DMS 273 treated with DMSO at 0.1 percent for 48 hours (cell line): Measurements from ENCODE around the gene PTGER3.
"Not testable (repeated sequence)": the region's sequence is repeated elsewhere in the genome, so short reads cannot be mapped to it uniquely, and the experiment has no call there.

Experiments used
- DNase-seq: peaks from one replicate; lab custom pipeline; 2025; lab: John Stamatoyannopoulos, UW

PTGER3 gene

GRCh38 chr1:71002709-71003475, 44.7 kb downstream of the PTGER3 start:
- no peak for DNase-seq

- DNase-seq = no peak
Measured at GRCh38 chr1:71001624-71002023, 46.0 kb downstream of the PTGER3 start.

DNA sequence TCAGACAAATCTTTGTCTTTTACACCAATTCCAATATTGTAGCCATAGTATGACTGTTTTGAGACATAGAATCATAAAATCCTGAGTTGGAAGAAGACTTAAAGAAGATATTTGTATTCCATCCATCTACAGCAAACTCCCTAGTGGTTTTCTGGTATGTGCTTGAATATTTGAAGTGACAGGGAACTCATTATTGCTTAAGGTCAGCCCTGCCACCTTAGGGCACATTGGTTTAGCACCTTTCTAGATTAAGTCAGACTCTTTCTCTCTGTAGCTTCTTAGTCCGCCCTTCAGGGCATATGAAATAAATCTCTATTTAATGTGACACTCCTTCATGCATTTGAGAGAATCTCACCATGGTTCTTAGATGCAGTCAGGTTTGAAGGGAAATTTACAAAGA, 49.8 kb downstream of the PTGER3 start:
- DNase-seq = no peak

GRCh38 chr1:70994753-70995268, 52.8 kb downstream of the PTGER3 start:
- DNase-seq = no peak

- no peak for DNase-seq
Measured at GRCh38 chr1:70993798-70994197, 53.8 kb downstream of the PTGER3 start.

GRCh38 chr1:70992521-70992920, 55.1 kb downstream of the PTGER3 start:
- DNase-seq = no peak

DNA sequence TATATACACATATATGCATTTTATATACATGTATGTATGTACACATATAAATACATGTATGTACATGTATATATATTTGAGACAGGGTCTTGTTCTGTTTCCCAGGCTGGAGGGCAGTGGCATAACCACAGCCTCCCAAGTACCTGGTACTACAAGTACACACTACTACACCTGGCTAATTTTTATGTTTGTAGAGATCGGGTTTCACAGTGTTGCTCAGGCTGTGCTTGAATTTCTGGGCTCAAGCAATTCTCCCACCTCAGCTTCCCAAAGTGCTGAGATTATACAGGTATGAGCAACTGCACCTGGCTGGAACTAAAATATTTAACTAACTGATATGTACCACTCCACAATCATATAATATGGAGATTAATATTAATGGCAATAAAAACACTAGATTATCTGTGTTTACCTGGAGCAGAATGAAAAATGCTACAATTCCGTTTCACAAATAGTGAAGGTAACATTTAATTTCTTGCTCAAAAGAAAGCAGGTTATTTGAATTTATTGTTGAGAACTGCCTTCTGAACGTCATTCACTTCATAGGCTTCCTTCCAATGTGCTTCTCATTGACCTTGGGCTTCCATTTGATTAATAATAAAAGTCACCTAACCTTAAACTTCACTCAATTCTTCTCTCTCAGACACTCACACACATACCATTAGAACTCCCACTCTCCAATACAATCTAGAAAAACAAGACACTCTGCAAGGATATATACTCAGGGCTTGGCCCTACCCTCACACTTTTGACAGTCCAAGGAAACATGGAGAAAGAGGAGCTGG, 57.0 kb downstream of the PTGER3 start:
- no peak for DNase-seq

DNA sequence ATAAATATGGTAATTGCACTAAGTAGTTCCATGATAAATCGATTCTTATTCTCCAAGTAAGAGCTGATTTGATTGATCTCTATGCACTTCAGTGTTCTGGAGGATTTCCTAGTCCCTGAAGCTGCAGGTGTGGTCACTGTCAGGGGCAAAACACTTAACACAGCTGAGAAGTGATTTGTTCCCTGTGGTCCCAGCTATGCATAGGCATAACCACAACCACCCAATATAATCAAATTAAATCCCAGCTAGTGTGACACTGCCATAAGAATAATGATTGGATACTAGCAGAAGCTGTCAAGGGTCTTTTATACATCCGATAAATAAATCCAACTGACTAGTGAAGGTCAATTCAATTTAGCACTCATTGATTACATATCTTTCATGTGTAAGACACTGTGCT, 60.1 kb downstream of the PTGER3 start:
- DNase-seq = no peak

GRCh38 chr1:70985776-70986225, 61.8 kb downstream of the PTGER3 start:
- DNase-seq = not testable (repeated sequence)

- DNase-seq = not testable (repeated sequence)
Measured at GRCh38 chr1:70985278-70985677, 62.3 kb downstream of the PTGER3 start.

GRCh38 chr1:70980361-70980760, 67.3 kb downstream of the PTGER3 start:
- no peak for DNase-seq

DNA sequence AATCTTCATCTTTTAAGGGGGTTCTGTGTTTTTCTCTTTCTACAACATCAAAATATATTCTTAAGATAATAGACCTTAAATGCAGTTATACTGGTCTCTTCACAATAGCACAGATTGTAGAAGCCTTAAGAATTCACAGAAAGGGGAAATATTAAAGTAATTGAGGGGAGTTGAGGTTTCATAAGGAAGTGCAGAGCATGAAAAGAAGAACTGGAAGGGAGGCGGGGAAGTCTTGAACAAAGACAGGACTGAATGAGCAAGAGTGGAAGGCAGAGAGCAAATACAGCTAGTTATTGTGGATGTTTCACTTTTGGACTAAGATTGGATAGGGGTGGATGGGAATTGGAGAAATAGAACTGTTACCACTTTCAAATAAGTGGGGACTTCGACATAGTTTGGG, 67.7 kb downstream of the PTGER3 start:
- DNase-seq = no peak

DNA sequence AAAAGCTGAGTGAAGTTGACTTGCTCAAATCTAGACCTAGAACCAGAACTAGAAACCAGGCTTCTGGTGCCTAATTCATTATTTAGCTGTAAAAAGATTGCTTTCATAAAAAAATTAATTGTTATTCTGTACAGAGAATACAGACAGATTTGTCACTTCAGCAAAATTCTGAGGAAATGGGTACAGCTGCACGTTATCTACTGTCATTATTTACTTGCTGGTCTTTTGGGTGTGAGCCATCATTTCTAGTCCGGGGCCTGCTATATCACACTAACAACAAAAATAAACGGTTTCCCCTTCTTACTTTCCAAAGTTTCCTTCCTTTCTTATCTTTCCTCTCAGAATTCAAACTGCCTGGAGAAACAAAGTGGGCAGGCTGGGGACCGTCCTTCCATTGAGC, 68.3 kb downstream of the PTGER3 start:
- DNase-seq = no peak

DNA sequence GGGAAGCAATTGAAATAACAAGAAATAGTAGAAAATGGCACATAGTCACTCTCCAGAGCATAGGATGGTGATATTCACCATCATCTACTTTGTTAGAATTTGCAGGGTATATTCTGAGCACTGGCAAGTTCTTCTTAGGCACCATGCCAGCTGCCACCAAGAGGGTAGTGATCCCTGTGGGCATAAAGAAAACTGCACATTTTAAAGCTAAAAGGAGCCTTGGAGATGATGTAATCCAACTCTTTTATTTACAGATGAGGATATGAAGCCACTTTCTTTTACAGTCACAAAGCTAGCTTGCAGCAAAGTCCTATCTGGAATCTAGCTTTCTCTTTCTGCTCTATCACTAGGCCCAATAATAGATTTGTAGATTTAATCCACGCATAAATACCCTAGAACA, 69.0 kb downstream of the PTGER3 start:
- DNase-seq = no peak

- DNase-seq = no peak
Measured at GRCh38 chr1:70977575-70977974, 70.0 kb downstream of the PTGER3 start.

DNA sequence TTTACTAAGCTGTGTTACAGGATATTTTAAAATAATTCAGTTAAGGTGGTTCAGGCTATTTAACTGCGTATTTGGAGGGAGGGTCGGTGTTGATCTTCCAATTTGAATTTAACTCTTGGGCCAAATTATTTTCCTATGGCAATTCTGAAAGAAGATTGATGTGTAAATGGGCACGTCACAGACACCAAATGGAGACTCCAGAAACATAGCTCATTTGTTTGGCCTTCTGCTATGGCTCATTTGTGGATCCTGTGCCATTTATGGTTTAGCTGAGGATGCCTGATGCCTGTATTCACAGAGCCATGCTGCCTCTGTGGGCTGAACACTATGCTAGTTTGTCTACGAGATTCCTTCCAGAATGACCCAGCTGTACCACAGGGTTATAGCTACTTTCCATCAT, 70.6 kb downstream of the PTGER3 start:
- no peak for DNase-seq

GRCh38 chr1:70973754-70974153, 73.9 kb downstream of the PTGER3 start:
- no peak for DNase-seq

- no peak for DNase-seq
Measured at GRCh38 chr1:70970407-70970806, 77.2 kb downstream of the PTGER3 start.

DNA sequence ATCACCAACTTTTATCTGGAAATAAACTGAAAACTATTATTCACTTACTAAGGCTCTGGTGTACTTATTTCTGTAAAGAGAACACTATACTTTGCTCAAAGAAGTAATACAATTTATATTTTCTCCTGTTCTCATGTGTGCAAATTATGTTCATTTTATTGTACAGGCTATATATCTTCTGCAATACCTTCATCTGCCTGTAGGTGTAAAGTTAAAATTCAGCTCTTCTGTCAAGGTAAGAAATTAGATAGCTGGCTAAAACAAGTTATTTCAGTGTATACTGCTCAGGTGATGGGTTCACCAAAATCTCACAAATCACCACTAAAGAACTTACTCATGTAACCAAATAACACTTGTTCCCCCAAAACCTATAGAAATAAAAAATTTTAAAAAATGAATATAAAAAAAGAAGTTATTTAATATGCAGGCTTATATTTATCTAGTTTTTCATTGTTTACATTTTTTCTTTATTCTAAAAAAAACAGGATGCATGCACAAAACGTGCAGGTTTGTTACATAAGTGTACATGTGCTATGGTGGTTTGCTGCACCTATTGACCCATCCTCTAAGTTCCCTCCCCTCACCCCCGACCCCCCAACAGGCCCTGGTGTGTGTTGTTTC, 81.5 kb downstream of the PTGER3 start:
- DNase-seq = no peak

GRCh38 chr1:70963374-70963773, 84.2 kb downstream of the PTGER3 start:
- no peak for DNase-seq

DNA sequence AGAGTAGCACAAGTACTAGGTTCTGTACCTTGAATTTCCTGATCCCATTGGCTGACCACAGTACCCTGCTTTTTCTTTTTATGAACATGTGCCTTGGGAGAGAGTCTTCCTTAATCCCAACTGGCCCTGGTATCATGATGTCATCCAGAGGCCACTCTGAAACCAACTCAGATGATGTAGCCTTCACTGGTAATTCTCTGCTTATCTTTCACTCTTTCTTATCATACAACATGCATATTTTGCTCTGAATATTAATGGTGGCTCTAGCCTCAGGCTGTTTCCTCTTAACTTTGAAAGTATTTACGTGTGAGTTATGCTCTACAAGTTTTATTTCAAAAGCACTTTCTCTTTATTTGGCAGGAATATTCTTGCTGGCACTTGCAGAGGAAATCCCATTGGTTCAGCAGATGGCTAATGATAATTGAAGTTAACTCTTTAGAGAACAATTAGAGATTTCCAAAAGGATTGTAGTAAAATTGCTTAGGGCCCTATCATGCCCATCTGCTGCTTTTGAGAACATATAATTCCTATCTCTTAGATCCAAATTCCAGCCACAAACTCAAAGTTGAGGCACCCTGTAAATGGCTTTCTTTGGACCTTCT, 86.1 kb downstream of the PTGER3 start:
- no peak for DNase-seq

DNA sequence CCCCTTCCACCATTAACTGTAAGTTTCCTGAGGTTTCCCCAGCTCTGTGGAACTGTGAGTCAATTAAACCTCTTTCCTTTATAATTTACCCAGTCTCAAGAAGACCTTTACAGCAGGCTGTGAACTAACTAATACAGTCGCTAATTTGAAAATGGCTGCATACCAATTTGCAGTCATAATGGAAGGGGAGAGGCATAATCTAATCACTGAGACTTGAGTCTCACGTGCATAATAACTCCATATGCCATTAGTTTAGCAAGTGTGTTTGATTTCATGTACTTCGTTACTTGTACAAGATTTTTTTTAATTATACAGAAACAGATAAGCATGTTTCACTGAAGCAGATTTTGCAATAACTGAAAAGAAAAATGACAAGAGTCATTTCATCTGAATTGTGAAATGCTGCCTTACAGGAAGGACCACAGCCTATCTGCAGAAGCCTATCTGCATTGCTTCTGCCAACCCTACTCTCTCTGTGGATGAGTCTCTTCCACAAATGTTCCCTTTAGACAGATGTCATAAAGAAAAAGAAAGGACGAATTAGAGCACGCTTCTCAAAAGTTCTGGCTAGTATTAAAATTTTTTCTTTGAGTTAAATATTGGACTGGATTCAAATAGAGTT, 99.1 kb downstream of the PTGER3 start:
- DNase-seq = no peak
